GM18519 (cell line): ENCODE measurements around the gene SALL1.

Experiments used
- ATAC-seq: cut with Tn5 transposase; IDR thresholded peaks from one replicate; pipeline ENCODE4 v1.9.1; 2021; ENCODE audit warnings: mild to moderate bottlenecking, moderate library complexity; ENCODE audit not compliant: unreplicated experiment, low FRiP score

Gene SALL1

GRCh38 chr16:51114382-51114781, 36.7 kb downstream of the SALL1 start:
- ATAC-seq = no peak

GRCh38 chr16:51113236-51114125, 37.6 kb downstream of the SALL1 start:
- ATAC-seq = no peak

- ATAC-seq = no peak
Measured at GRCh38 chr16:51112323-51112722, 38.7 kb downstream of the SALL1 start.

- ATAC-seq = no peak
Measured at GRCh38 chr16:51111759-51112158, 39.3 kb downstream of the SALL1 start.

- no peak for ATAC-seq
Measured at GRCh38 chr16:51110700-51111157, 40.3 kb downstream of the SALL1 start.

- ATAC-seq = no peak
Measured at GRCh38 chr16:51109173-51109572, 41.9 kb downstream of the SALL1 start.

GRCh38 chr16:51107742-51108141, 43.3 kb downstream of the SALL1 start:
- ATAC-seq = no peak

- ATAC-seq = no peak
Measured at GRCh38 chr16:51106535-51106934, 44.5 kb downstream of the SALL1 start.

GRCh38 chr16:51103590-51103989, 47.5 kb downstream of the SALL1 start:
- ATAC-seq = no peak

- no peak for ATAC-seq
Measured at GRCh38 chr16:51097729-51098128, 53.3 kb downstream of the SALL1 start.

- no peak for ATAC-seq
Measured at GRCh38 chr16:51095890-51096626, 55.0 kb downstream of the SALL1 start.

- ATAC-seq = no peak
Measured at GRCh38 chr16:51095084-51095881, 55.8 kb downstream of the SALL1 start.

- ATAC-seq = no peak
Measured at GRCh38 chr16:51093726-51094280, 57.3 kb downstream of the SALL1 start.
